ENCODE results near the gene ATP8A2. TPM values are rescaled to one million over a fixed set of nuclear protein-coding genes. Genes with fewer than 3 reads are reported as not detected.

ATP8A2 gene
- total and polyA plus RNA-seq, 2 of the 8 experiments (the other 6 are each of a cell fraction or from before 2014, with no cell fraction given) = 2.4 to 8.3 TPM

DNA sequence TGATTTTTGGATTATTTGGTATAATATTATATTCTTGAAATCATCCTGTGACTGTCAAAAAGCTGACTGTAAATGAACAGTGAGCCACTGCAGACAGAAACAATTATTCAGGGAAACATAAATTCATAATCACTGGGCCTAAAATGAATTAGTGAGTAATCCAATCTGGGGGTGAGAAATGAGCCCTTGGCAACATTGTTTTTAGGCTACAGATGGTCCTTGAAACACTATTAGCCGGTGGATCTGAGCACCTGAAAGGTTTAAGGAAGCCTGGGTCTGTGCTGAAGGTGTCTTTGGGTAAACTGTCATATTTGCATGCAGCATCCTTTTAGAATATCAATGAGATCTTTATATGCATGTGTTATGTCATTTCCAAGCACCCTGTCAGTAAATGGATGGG is 290.7 kb downstream of the ATP8A2 start (continued):
- TF ChIP-seq RBBP5 (IDR thresholded peaks at IDR 0.05; ENCODE audit: borderline replicate concordance, low read depth, low read length) (no peak), FOSL1 (IDR thresholded peaks at IDR 0.05; ENCODE audit: insufficient read depth, low read depth, low read length) (no peak), CBX5 (IDR thresholded peaks at IDR 0.05; ENCODE audit: low read depth, low read length) (no peak), ZNF274 (IDR thresholded peaks at IDR 0.05; ENCODE audit: borderline replicate concordance, extremely low read depth, low read length) (no peak), RXRA (IDR thresholded peaks at IDR 0.05; ENCODE audit: insufficient read depth, low read depth, low read length) (no peak)

Data from H1 (cell line).